Measurements from ENCODE around the gene CHCHD10.
A peak's percentile ranks its signal among the peaks of the same experiment; 100 is the strongest.
"Not testable (repeated sequence)": the region's sequence is repeated elsewhere in the genome, so short reads cannot be mapped to it uniquely, and the experiment has no call there.

The CHCHD10 gene

DNA sequence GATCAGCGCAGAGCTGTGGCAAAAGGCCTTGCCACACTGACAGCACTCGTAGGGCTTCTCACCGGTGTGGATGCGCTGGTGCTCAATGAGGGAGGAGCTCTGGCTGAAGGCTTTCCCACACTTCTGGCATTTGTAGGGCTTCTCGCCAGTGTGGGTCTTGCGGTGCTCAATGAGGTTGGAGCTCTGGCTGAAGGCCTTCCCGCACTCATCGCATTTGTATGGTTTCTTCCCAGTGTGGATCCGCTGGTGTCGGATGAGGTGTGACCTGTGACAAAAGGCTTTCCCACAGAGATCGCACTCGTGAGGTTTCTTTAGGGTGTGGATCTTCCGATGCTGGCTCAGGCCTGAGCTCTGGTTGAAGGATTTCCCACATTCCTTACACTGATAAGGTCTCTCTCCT is 23.8 kb downstream of the CHCHD10 start:
- no peak for DNase-seq

GRCh38 chr22:23743303-23743705 is 24.5 kb downstream of the CHCHD10 start:
- peak; percentile 19 for DNase-seq

- DNase-seq, result no peak
Observed at GRCh38 chr22:23742505-23743264, 25.1 kb downstream of the CHCHD10 start.

- no peak for DNase-seq
Observed at GRCh38 chr22:23737696-23738095, 30.1 kb downstream of the CHCHD10 start.

GRCh38 chr22:23728108-23728507 is 39.7 kb downstream of the CHCHD10 start:
- not testable (repeated sequence) for DNase-seq

- DNase-seq, result peak; percentile 12
Observed at GRCh38 chr22:23722724-23723123, 45.0 kb downstream of the CHCHD10 start.

GRCh38 chr22:23722160-23722559 is 45.6 kb downstream of the CHCHD10 start:
- peak; percentile 24 for DNase-seq

DNA sequence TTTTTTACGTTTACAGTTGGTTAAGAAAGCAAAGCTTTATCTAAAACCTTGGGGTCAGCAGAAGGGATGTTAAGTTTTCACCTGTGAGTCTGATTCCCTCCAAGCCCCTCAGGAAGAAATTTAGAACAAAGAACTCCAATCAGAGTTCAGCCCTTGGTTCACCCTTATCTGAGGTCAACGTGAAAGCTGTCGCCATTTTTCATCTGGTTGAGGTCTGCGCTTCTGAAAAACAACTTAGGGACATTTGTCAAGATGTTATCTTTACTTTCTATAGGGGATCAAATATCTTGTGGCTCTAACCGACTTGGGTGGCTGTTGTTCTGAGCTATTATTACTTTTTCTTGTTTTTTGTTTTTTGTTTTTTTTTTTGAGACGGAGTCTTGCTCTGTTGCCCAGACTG is 46.9 kb downstream of the CHCHD10 start:
- DNase-seq, result no peak

GRCh38 chr22:23718371-23719165 is 49.2 kb downstream of the CHCHD10 start:
- no peak for DNase-seq

- peak; percentile 90 for DNase-seq
Observed at GRCh38 chr22:23716811-23717801, 50.7 kb downstream of the CHCHD10 start.

All from NCI-H2171 (cell line).